Activated CD8-positive, alpha-beta memory T cell treated with anti-CD3 and anti-CD28 coated beads for 1 hour (primary cell): Measurements from ENCODE around the gene CDC42BPA.
"Not testable (repeated sequence)": the region's sequence is repeated elsewhere in the genome, so short reads cannot be mapped to it uniquely, and the experiment has no call there.

Experiments used
- DNase-seq, 2 donors: peaks; one replicate each; pipeline ENCODE4 v3.0.0-alpha.2; 2020; ENCODE audit warnings: low read depth in 1 of 2; ENCODE audit errors: extremely low read depth in 1 of 2

The CDC42BPA gene

GRCh38 chr1:227336136-227336535, 17.8 kb upstream of the CDC42BPA start:
- not testable (repeated sequence) for DNase-seq

GRCh38 chr1:227335242-227336020, 17.1 kb upstream of the CDC42BPA start:
- DNase-seq, result no peak

- no peak for DNase-seq
Measured at GRCh38 chr1:227333423-227333822, 15.1 kb upstream of the CDC42BPA start.

- DNase-seq, result no peak
Measured at GRCh38 chr1:227330279-227331076, 12.2 kb upstream of the CDC42BPA start.

- no peak for DNase-seq
Measured at GRCh38 chr1:227328405-227329019, 10.2 kb upstream of the CDC42BPA start.

- no peak for DNase-seq
Measured at GRCh38 chr1:227325156-227325555, 6.9 kb upstream of the CDC42BPA start.

- DNase-seq, result no peak
Measured at GRCh38 chr1:227323967-227324268, 5.6 kb upstream of the CDC42BPA start.

- DNase-seq, result no peak
Measured at GRCh38 chr1:227323171-227323966, 5.1 kb upstream of the CDC42BPA start.

GRCh38 chr1:227322376-227322775, 4.1 kb upstream of the CDC42BPA start:
- DNase-seq, result no peak

GRCh38 chr1:227321035-227321434, 2.7 kb upstream of the CDC42BPA start:
- no peak for DNase-seq

- DNase-seq, result no peak
Measured at GRCh38 chr1:227320476-227320875, 2.2 kb upstream of the CDC42BPA start.

GRCh38 chr1:227318853-227319607, 738 bp upstream of the CDC42BPA start:
- no peak for DNase-seq

GRCh38 chr1:227317523-227318015, 723 bp downstream of the CDC42BPA start:
- no peak for DNase-seq

- DNase-seq, result no peak
Measured at GRCh38 chr1:227317011-227317451, 1.3 kb downstream of the CDC42BPA start.

GRCh38 chr1:227316456-227316855, 1.8 kb downstream of the CDC42BPA start:
- DNase-seq, result no peak

GRCh38 chr1:227315629-227316346, 2.5 kb downstream of the CDC42BPA start:
- DNase-seq, result no peak

GRCh38 chr1:227314014-227314848, 4.1 kb downstream of the CDC42BPA start:
- no peak for DNase-seq

GRCh38 chr1:227312361-227313025, 5.8 kb downstream of the CDC42BPA start:
- DNase-seq, result no peak
